CD4-positive, alpha-beta T cell (primary cell): ENCODE measurements around the gene SLC24A3. TPM values are rescaled to one million over a fixed set of nuclear protein-coding genes. Genes with fewer than 3 reads are reported as not detected.

Experiments
- ATAC-seq: fragments of 200-7000 bp; cut with Tn5 transposase; one replicate; pipeline ENCODE4 v1.10.0; 2022; ENCODE audit warnings: mild to moderate bottlenecking; ENCODE audit not compliant: poor library complexity
- CTCF ChIA-PET: fragments of 350-600 bp; sonication (Branson Sonifier 250); formaldehyde crosslinking; loops from one replicate; lab custom pipeline; 2021; ENCODE audit warnings: antibody characterized with exemption, inconsistent platforms; lab: Charles Lee
- POLR2A ChIA-PET: fragments of 350-600 bp; sonication (Branson Sonifier 250); formaldehyde crosslinking; loops from one replicate; lab custom pipeline; 2021; ENCODE audit warnings: antibody characterized with exemption, inconsistent platforms; lab: Charles Lee
- DNase-seq, 14 experiments: peaks; one replicate each; pipeline ENCODE4 v3.0.0-alpha.2; 2013 to 2020; ENCODE audit warnings: mixed read lengths in 2 of 14
- H3K27ac ChIP-seq, 2 donors: one replicate each; pipeline versions ENCODE4 v1.5.1 to v1.7.0; 2013; ENCODE audit warnings: low read length in 2 of 2, low read depth in 1 of 2, mild to moderate bottlenecking in 1 of 2
- H3K27me3 ChIP-seq, 2 experiments: 1 replicate in 1 of 2; 2 replicates in 1 of 2; pipeline versions ENCODE4 v1.6.1 to v1.7.0; 2013; ENCODE audit warnings: low read length in 2 of 2, control low read depth in 1 of 2, mild to moderate bottlenecking in 1 of 2, moderate library complexity in 1 of 2; ENCODE audit not compliant: insufficient read depth in 2 of 2, control insufficient read depth in 1 of 2
- H3K36me3 ChIP-seq: one replicate; pipeline ENCODE4 v1.6.1; 2013; ENCODE audit warnings: low read length, control low read depth; ENCODE audit not compliant: insufficient read depth
- H3K4me1 ChIP-seq: one replicate; pipeline ENCODE4 v1.6.1; 2013; ENCODE audit warnings: low read length, control low read depth; ENCODE audit not compliant: insufficient read depth
- H3K4me3 ChIP-seq: one replicate; pipeline ENCODE4 v1.5.1; 2013; ENCODE audit warnings: mild to moderate bottlenecking, low read length, moderate library complexity
- H3K9me3 ChIP-seq, 2 experiments: 1 replicate in 1 of 2; 2 replicates in 1 of 2; pipeline versions ENCODE4 v1.6.1 to v1.7.0; 2013; ENCODE audit warnings: low read length in 2 of 2, mild to moderate bottlenecking in 2 of 2, control low read depth in 1 of 2, moderate library complexity in 1 of 2; ENCODE audit not compliant: control insufficient read depth in 1 of 2, insufficient read depth in 1 of 2
- H3K27ac Mint-ChIP-seq: one replicate; pipeline ENCODE4 v1.8.0; 2020; ENCODE audit warnings: mixed read lengths
- H3K27me3 Mint-ChIP-seq: one replicate; pipeline ENCODE4 v1.8.0; 2021; ENCODE audit warnings: mixed read lengths
- H3K36me3 Mint-ChIP-seq: one replicate; pipeline ENCODE4 v1.8.0; 2021; ENCODE audit warnings: low read depth, mixed read lengths
- H3K4me1 Mint-ChIP-seq: one replicate; pipeline ENCODE4 v1.8.0; 2021; ENCODE audit warnings: low read depth, mixed read lengths
- H3K4me3 Mint-ChIP-seq: one replicate; pipeline ENCODE4 v1.8.0; 2020; ENCODE audit warnings: mild to moderate bottlenecking, mixed read lengths
- H3K9me3 Mint-ChIP-seq: one replicate; pipeline ENCODE4 v1.8.0; 2020; ENCODE audit warnings: mixed read lengths
- intact Hi-C, 2 experiments: fragments of 100-400 bp; cut with DNase I in 1 of 2; cut with micrococcal nuclease in 1 of 2; formaldehyde crosslinking; loops; one replicate each; pipeline versions ENCODE4 v1.15.1 to v1.9.0; 2023 to 2025; cut with DNase I, micrococcal nuclease
- total RNA-seq, 174 experiments: library from RNA in 2 of 174; stranded (reverse) in 2 of 174; gene quantifications; one replicate each; pipeline ENCODE4 v1.2.3 and lab custom pipeline; 2021 to 2026
- TF ChIP-seq, protein P1 (sequence below): fragments of 200-600 bp; IDR thresholded peaks from one replicate; pipeline ENCODE4 v1.8.0; 2022; ENCODE audit warnings: antibody characterized with exemption, mild to moderate bottlenecking

SLC24A3 gene
- total RNA-seq, 2 experiments from 2014 or later, result not detected

DNA sequence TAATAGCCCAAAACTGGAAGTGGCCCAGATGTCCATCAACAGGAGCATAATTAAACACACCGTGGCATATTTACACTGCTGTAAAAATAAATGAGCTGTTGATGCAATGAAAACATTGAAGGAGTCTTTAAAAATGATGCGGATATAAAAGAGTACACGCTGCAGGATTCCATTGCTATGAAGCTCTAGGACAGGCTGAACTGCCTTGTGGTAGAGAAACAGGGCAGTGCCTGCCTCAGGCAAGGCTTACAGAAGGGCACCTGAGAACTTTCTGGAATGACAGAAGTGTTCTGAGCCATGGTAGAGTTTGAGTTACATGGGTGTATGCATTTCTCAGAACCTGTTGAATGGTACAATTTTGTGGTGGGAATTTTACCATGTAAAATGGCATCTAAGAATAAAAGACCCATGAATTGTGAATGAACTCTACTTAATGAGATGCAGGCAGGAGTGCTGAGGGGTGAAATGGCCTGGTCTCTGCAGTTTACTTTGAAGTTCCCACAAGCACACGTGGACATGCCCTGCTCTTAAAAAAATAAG lies 500.3 kb downstream of the SLC24A3 start:
- no peak overlapping the region for H3K27ac Mint-ChIP-seq
- no peaks in the 10 kb centered on the region for H3K36me3 Mint-ChIP-seq
- POLR2A ChIA-PET, result no interaction called here

DNA sequence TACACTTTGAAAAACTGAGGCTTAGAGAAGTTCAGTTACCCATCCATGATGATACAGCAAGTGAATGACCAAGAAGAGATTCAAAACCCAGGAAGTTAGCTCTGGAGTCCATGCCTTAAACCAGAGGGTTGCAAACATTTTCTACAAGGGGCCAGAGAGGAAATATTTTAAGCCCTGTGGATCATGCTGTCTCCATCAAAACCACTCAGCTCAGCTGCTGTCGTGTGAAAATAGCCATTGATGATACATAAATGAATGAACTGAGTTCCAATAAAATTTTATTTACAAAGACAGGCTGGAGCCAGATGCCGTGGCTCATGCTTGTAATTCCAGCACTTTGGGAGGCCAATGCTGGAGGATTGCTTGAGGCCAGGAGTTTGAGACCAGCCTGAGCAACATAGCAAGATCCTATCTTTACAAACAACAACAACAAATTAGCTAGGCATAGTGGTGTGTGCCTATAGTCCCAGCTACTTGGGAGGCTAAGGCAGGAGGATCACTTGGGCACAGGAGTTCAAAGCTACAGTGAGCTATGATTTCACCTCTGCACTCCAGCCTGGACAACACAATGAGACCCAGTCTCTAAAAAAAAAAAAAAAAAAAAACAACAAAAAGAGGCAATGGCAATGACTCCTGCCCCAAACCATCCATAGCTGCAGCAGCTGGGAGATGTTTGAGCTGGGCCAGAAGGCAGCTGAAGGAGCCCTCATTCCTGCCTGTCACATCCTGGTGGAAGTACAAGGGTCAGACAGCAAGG lies 501.6 kb downstream of the SLC24A3 start:
- DNase-seq (no peak), ATAC-seq (no peak)
- Histone ChIP-seq H3K4me3 (no peak overlapping the region), H3K27me3 (no peaks in the 10 kb centered on the region), H3K4me1 (no peaks in the 10 kb centered on the region), H3K27ac (no peak overlapping the region), H3K36me3 (no peaks in the 10 kb centered on the region), H3K9me3 (peaks cover 17 to 26% of the 10 kb centered on the region in 2 experiments)
- Mint-ChIP-seq H3K27ac (no peak overlapping the region), H3K4me1 (no peaks in the 10 kb centered on the region), H3K27me3 (peaks cover 11% of the 10 kb centered on the region), H3K9me3 (peaks cover 2% of the 10 kb centered on the region), H3K36me3 (no peaks in the 10 kb centered on the region), H3K4me3 (no peak overlapping the region)
- TF ChIP-seq, protein P1, sequence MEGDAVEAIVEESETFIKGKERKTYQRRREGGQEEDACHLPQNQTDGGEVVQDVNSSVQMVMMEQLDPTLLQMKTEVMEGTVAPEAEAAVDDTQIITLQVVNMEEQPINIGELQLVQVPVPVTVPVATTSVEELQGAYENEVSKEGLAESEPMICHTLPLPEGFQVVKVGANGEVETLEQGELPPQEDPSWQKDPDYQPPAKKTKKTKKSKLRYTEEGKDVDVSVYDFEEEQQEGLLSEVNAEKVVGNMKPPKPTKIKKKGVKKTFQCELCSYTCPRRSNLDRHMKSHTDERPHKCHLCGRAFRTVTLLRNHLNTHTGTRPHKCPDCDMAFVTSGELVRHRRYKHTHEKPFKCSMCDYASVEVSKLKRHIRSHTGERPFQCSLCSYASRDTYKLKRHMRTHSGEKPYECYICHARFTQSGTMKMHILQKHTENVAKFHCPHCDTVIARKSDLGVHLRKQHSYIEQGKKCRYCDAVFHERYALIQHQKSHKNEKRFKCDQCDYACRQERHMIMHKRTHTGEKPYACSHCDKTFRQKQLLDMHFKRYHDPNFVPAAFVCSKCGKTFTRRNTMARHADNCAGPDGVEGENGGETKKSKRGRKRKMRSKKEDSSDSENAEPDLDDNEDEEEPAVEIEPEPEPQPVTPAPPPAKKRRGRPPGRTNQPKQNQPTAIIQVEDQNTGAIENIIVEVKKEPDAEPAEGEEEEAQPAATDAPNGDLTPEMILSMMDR, result no peak
- intact Hi-C loops, result no loop called here
- POLR2A ChIA-PET, result no interaction called here
- CTCF ChIA-PET, result no interaction called here

More for the DNA sequence above, 500.3 kb downstream of the SLC24A3 start:
- no peak overlapping the region for H3K27ac ChIP-seq
- Mint-ChIP-seq H3K4me1 (no peaks in the 10 kb centered on the region), H3K9me3 (peaks cover 2% of the 10 kb centered on the region), H3K27me3 (peaks cover 4% of the 10 kb centered on the region), H3K4me3 (no peak overlapping the region)
- intact Hi-C loops, result no loop called here
- TF ChIP-seq, protein P1, result no peak
- H3K9me3 ChIP-seq, result peaks cover 17 to 26% of the 10 kb centered on the region in 2 experiments
- DNase-seq (no peak), ATAC-seq (no peak)
- CTCF ChIA-PET, result no interaction called here
- H3K36me3 ChIP-seq, result no peaks in the 10 kb centered on the region
- no peak overlapping the region for H3K4me3 ChIP-seq
- no peaks in the 10 kb centered on the region for H3K4me1 ChIP-seq
- H3K27me3 ChIP-seq, result no peaks in the 10 kb centered on the region

DNA sequence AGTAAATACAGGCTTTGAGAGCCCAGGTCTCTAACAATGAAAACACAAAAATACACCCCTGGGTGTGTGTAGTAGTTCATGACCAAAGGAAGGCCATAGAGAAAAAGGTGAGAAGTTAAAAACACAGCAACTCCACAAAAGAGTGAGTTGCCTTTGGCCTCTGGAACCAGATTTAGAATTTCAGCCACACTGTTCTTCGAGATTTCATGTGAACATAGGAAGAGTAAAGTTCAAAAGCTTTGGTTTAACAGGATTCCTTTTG lies 502.1 kb downstream of the SLC24A3 start:
- ChIA-PET POLR2A (no interaction called here), CTCF (no interaction called here)
- intact Hi-C loops, result no loop called here
- Mint-ChIP-seq H3K4me3 (no peak overlapping the region), H3K36me3 (no peaks in the 10 kb centered on the region), H3K27ac (no peak overlapping the region), H3K4me1 (no peaks in the 10 kb centered on the region), H3K27me3 (peaks cover 11% of the 10 kb centered on the region), H3K9me3 (peaks cover 2% of the 10 kb centered on the region)
- H3K27me3 ChIP-seq, result no peaks in the 10 kb centered on the region
- H3K36me3 ChIP-seq, result no peaks in the 10 kb centered on the region
- no peak overlapping the region for H3K27ac ChIP-seq
- TF ChIP-seq, protein P1, result no peak
- peaks cover 17 to 26% of the 10 kb centered on the region in 2 experiments for H3K9me3 ChIP-seq
- H3K4me1 ChIP-seq, result no peaks in the 10 kb centered on the region
- no peak overlapping the region for H3K4me3 ChIP-seq
- no peak for DNase-seq
- ATAC-seq, result no peak
